Activated naive CD4-positive, alpha-beta T cell treated with anti-CD3 and anti-CD28 coated beads for 36 hours (primary cell): ENCODE measurements around the gene ANTKMT. TPM values are rescaled to one million over a fixed set of nuclear protein-coding genes. Genes with fewer than 3 reads are reported as not detected.
A peak's percentile ranks its signal among the peaks of the same experiment; 100 is the strongest.
"Not testable (repeated sequence)": the region's sequence is repeated elsewhere in the genome, so short reads cannot be mapped to it uniquely, and the experiment has no call there.

Experiments
- CTCF ChIA-PET: fragments of 350-600 bp; sonication (Branson Sonifier 250); formaldehyde crosslinking; loops from one replicate; lab custom pipeline; 2021; ENCODE audit warnings: antibody characterized with exemption; lab: Charles Lee
- DNase-seq: peaks from one replicate; pipeline ENCODE4 v3.0.0-alpha.2; 2020
- H3K27ac Mint-ChIP-seq: one replicate; pipeline ENCODE4 v1.8.0; 2021; ENCODE audit warnings: mild to moderate bottlenecking, mixed read lengths
- H3K27me3 Mint-ChIP-seq: one replicate; pipeline ENCODE4 v1.8.0; 2021; ENCODE audit warnings: low read depth, mixed read lengths
- H3K36me3 Mint-ChIP-seq: one replicate; pipeline ENCODE4 v1.8.0; 2021; ENCODE audit warnings: low read depth, mixed read lengths
- H3K4me1 Mint-ChIP-seq: one replicate; pipeline ENCODE4 v1.8.0; 2021; ENCODE audit warnings: low read depth, mixed read lengths
- H3K4me3 Mint-ChIP-seq: one replicate; pipeline ENCODE4 v1.8.0; 2021; ENCODE audit warnings: mild to moderate bottlenecking, moderate library complexity, mixed read lengths
- H3K9me3 Mint-ChIP-seq: one replicate; pipeline ENCODE4 v1.8.0; 2021; ENCODE audit warnings: mixed read lengths
- intact Hi-C: fragments of 100-400 bp; cut with micrococcal nuclease; formaldehyde crosslinking; loops from one replicate; pipeline ENCODE4 v1.15.1; 2023
- total RNA-seq, 2 experiments: library from RNA; stranded (reverse); gene quantifications; one replicate each; pipeline ENCODE4 v1.2.3, GENCODE V29; 2021

ANTKMT gene
- total RNA-seq, 2 experiments from 2014 or later: 21.5 to 24.3 TPM

DNA sequence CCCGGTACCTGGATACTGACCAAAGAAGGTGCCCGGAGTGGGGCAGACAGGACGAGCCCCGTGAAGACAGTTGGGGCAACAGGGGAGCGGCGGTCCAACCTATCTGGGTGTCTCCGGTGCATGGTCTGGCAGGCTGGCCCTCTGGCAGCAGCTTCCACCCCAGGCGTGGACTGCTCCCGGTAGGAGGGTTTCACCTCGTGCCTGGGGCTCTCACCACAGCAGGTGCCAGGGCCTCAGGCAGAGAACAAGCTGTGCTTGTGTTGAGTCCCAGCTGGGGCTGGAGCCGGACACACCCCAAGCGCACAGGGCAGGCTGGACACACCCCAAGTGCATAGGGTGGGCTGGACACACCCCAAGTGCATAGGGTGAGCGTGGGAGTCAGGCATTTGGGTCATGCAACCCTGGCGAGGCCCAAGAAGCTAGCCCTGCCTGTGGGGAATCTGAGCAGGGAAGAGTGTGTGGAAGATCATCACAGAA, 13.8 kb upstream of the ANTKMT start:
- no peaks in the 10 kb centered on the region for H3K9me3 Mint-ChIP-seq
- DNase-seq: no peak
- H3K36me3 Mint-ChIP-seq: no peaks in the 10 kb centered on the region
- CTCF ChIA-PET: interaction anchor here (0.8 kb wide), 1 partner anchor 11 kb away, joined by 3 read pairs; no protein-coding TSS in a partner anchor
- no peak overlapping the region for H3K27ac Mint-ChIP-seq
- intact Hi-C loops: no loop called here
- peaks cover 56% of the 10 kb centered on the region for H3K27me3 Mint-ChIP-seq
- no peak overlapping the region for H3K4me3 Mint-ChIP-seq
- H3K4me1 Mint-ChIP-seq: peaks cover 2% of the 10 kb centered on the region

DNA sequence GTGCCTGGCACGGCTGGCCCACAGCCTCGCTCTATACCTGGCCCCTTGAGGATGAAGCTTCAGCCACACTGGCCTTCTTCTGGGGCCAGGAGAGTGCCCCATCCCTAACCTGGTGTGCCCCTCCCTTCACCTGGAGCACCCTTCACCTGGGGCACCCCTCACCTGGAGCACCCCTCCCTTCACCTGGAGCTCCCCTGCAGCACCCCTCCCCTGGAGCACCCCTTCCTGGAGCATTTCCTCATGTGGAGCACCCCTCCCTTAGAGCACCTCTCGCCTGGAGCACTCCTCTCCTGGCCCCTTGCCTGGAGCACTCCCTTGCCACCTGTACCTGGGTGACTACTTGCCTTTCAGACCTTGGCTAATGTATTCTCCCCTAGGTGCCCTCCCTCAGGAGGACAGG, 12.9 kb upstream of the ANTKMT start:
- CTCF ChIA-PET: interaction anchor here (0.8 kb wide), 1 partner anchor 12 kb away, joined by 3 read pairs; no protein-coding TSS in a partner anchor

DNA sequence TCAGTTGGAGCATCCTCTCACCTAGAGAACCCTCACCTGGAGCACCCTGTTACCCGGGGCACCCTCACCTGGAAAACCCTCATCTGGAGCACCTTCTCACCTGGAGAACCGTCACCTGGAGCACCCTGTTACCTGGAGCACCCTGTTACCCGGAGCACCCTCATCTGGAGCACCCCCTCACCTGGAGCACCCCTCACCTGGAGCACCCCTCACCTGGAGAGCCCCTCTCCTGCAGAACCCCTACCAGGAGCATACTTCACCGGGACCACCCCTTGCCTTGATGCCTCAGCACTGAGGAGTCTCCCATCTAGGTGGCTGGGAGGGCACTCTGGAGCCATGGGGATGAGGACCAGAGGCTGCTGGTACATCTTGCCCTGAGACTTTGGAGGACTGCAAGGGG, 12.0 kb upstream of the ANTKMT start:
- Mint-ChIP-seq H3K9me3 (no peaks in the 10 kb centered on the region), H3K27me3 (peaks cover 51% of the 10 kb centered on the region), H3K4me1 (peaks cover 2% of the 10 kb centered on the region), H3K4me3 (no peak overlapping the region), H3K36me3 (no peaks in the 10 kb centered on the region), H3K27ac (no peak overlapping the region)
- intact Hi-C loops: no loop called here
- CTCF ChIA-PET: interaction anchor here (2.2 kb wide), 1 partner anchor 76 kb away, joined by 10 read pairs; no protein-coding TSS in a partner anchor
- no peak for DNase-seq

More for the DNA sequence above, 12.9 kb upstream of the ANTKMT start:
- Mint-ChIP-seq H3K36me3 (no peaks in the 10 kb centered on the region), H3K4me1 (peaks cover 2% of the 10 kb centered on the region), H3K9me3 (no peaks in the 10 kb centered on the region), H3K27ac (no peak overlapping the region), H3K27me3 (peaks cover 53% of the 10 kb centered on the region), H3K4me3 (no peak overlapping the region)
- DNase-seq: no peak
- intact Hi-C loops: no loop called here

DNA sequence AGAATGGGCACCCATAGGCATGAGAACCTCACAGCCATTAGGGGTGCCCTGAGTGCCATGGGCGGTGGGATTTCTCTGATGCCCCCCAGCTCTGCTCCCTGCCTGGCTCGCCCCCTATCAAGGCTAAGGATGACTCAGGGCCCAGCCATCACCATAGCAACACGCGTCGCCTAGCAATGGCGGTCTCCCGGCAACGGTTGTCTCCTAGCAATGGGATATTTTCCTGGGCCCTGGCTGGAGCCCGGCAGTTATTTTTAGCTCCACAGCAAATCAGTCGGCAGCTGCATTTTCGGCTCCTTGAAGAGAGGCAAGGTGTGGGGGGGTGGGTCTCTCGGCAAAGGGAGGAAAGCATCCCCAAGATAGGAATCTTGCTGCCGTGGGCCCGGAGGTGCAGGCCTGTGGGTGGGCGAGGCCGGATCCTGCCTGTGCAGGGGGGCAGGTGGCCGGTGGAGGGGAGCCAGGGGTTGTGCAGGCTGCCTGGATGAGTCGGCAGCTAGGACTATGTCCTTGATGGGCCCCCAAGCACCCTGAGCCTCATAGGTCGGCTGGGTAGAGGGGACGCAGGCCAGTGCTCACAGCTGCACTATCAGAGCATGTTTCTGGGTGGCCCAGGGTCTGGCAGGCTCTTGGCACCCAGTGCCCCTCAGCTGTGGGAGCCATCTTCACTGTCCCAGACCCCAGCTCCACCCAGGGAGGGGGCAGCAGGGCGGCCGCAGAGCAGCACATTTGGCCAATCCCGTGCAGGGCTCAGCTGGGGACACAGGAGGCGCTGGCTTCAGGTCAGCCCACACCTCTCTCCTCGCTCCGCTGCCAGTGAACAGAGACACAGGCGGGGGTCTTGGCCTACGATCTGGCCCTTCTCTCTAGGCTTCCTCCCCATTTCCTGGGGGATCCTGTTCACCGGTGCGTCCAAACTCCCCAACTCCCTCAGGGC, 11.1 kb upstream of the ANTKMT start:
- intact Hi-C loops: loop anchor here (5.0 kb wide), 1 partner anchor 347 kb away; no protein-coding TSS in a partner anchor
- CTCF ChIA-PET: interaction anchor here (1.1 to 2.2 kb wide), 2 partner anchors 73 to 75 kb away, joined by 3 to 10 read pairs; no protein-coding TSS in a partner anchor
- no peak overlapping the region for H3K4me3 Mint-ChIP-seq

DNA sequence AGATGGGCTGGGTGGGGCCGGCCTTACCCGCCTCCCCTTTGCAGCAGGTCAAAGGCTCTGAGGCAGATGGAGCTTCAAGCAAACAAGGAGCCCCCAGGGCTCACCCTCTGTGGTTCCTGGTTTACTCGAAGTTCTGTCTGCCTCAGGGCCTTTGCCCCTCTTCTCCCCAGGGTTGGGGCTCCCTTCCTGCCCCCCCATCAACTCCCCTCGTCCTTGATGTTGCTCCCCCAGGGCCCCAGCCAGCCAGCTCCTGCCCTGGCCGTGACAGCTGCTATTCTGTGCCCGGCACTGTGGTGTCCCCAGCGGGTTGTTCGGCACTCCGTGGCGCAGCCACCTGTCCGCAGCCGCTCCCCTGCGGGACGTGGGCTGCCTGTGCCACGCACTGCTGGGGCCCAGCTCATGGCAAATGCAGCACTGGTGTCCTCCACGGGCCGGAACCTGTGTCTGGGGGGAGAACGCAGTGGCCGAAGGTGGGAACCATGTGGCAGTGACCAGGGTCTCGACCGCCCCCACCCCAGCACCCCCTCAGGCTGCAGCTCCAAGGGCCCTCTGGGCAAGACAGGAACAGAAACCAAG, 10.4 kb upstream of the ANTKMT start:
- Mint-ChIP-seq H3K27ac (no peak overlapping the region), H3K4me3 (no peak overlapping the region), H3K4me1 (peaks cover 2% of the 10 kb centered on the region), H3K27me3 (peaks cover 49% of the 10 kb centered on the region), H3K36me3 (no peaks in the 10 kb centered on the region), H3K9me3 (no peaks in the 10 kb centered on the region)
- no peak for DNase-seq
- intact Hi-C loops: loop anchor here (1.0 to 5.0 kb wide), 2 partner anchors 75 to 347 kb away; no protein-coding TSS in a partner anchor
- CTCF ChIA-PET: interaction anchor here (1.1 to 2.4 kb wide), 3 partner anchors 11 to 74 kb away, joined by 3 to 25 read pairs (median 10); partner anchors contain the start of gene ANTKMT

More for the DNA sequence above, 11.1 kb upstream of the ANTKMT start:
- no peaks in the 10 kb centered on the region for H3K9me3 Mint-ChIP-seq
- no peak for DNase-seq
- no peaks in the 10 kb centered on the region for H3K36me3 Mint-ChIP-seq
- H3K27me3 Mint-ChIP-seq: peaks cover 49% of the 10 kb centered on the region
- H3K4me1 Mint-ChIP-seq: peaks cover 2% of the 10 kb centered on the region
- no peak overlapping the region for H3K27ac Mint-ChIP-seq

DNA sequence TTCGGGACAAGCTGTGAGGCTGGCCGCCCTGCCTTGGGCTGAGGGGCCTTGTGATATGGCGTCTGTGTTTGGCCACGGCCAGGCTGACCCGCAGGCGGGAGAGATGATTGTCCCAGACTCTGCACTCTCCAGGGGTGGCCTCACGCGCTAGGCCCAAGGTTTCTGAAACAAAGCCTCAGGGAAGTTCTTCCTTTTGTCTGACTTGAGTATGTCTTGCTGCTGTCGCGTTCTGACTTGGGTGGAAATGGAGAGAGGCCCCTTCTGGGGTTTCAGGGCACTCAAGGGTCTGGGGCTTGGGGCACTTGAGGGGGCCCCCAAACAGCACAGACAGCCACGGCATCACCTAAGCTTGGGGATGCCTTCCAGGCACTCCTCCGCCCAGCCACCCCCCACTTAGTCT, 9.9 kb upstream of the ANTKMT start:
- CTCF ChIA-PET: interaction anchor here (1.1 to 2.4 kb wide), 4 partner anchors 10 to 74 kb away, joined by 3 to 25 read pairs (median 9); partner anchors contain the start of gene ANTKMT
- no peak overlapping the region for H3K27ac Mint-ChIP-seq
- no peaks in the 10 kb centered on the region for H3K9me3 Mint-ChIP-seq
- H3K4me1 Mint-ChIP-seq: peaks cover 2% of the 10 kb centered on the region
- H3K4me3 Mint-ChIP-seq: no peak overlapping the region
- intact Hi-C loops: loop anchor here (1.0 to 5.0 kb wide), 2 partner anchors 74 to 346 kb away; no protein-coding TSS in a partner anchor
- no peaks in the 10 kb centered on the region for H3K36me3 Mint-ChIP-seq
- peaks cover 51% of the 10 kb centered on the region for H3K27me3 Mint-ChIP-seq
- DNase-seq: no peak

DNA sequence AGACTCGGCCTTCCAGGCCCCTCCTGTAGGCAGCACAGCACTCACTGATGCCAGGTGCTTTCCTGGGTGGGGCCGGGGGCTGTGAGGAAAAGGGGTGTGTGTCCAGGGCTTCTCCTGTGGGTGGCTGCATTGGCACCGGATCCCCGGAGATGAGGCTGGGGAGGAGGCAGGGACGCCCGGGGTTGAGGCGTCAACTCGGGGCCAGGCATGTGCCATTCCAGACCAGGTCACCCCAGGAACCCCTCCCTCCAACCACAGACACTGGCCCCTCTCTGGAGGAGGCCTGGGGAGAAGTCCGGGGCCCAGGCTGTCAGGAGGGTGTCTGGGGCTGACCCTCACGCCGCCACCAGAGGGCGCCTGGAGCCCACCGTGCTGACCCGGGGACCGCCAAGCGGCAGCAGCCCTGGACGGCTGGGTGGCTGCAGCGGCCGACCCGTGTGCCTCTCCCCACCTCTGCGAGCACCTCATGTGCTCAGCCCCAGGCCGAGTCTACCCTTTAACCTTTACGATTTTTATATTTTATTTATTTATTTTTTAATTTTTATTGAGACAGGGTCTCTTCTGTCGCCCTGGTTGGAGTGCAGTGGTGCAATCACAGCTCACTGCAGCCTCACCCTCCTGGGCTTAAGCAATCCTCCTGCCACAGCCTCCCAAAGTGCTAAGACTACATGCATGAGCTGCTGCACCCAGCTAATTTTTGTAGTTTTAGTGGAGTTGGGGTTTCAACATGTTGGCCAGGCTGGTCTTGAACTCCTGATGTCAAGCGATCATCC, 9.2 kb upstream of the ANTKMT start:
- CTCF ChIA-PET: interaction anchor here (0.5 to 2.8 kb wide), 23 partner anchors 8 to 580 kb away, joined by 3 to 55 read pairs (median 4); partner anchors contain the start of genes ANTKMT, CCDC78, CHTF18 and RPUSD1
- peak; percentile 82 for DNase-seq
- H3K9me3 Mint-ChIP-seq: no peaks in the 10 kb centered on the region
- H3K36me3 Mint-ChIP-seq: no peaks in the 10 kb centered on the region
- H3K27ac Mint-ChIP-seq: no peak overlapping the region
- no peak overlapping the region for H3K4me3 Mint-ChIP-seq
- intact Hi-C loops: loop anchor here (1.0 to 5.0 kb wide), 2 partner anchors 74 to 346 kb away; no protein-coding TSS in a partner anchor
- H3K27me3 Mint-ChIP-seq: peaks cover 45% of the 10 kb centered on the region
- peaks cover 3% of the 10 kb centered on the region for H3K4me1 Mint-ChIP-seq

DNA sequence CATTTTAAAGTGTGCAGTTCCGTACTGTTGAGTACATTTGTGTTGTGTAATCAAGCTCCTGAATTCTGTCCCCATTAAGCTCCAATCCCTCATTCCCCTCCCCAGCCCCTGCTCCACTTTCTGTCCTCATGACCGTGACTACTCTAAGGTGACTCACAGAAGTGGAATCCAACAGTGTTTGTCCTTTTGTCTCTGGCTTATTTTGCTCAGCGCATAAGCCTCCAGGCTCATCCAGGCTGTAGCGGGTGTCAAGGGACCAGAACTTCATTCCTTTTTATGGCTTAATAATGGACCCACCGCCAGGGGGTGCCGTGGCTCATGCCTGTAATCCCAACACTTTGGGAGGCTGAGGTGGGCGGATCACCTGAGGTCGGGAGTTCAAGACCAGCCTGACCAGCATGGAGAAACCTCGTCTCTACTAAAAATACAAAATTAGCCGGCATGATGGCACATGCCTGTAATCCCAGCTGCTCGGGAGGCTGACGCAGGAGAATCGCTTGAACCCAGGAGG, 8.2 kb upstream of the ANTKMT start:
- H3K27me3 Mint-ChIP-seq: peaks cover 37% of the 10 kb centered on the region
- H3K4me1 Mint-ChIP-seq, H3K4me3 Mint-ChIP-seq, H3K36me3 Mint-ChIP-seq, H3K9me3 Mint-ChIP-seq, H3K27ac Mint-ChIP-seq: not testable (repeated sequence)
- peak; percentile 77 for DNase-seq
- intact Hi-C loops: loop anchor here (5.0 kb wide), 1 partner anchor 345 kb away; no protein-coding TSS in a partner anchor
- CTCF ChIA-PET: interaction anchor here (0.5 to 2.8 kb wide), 18 partner anchors 9 to 581 kb away, joined by 3 to 55 read pairs (median 4); partner anchors contain the start of genes ANTKMT, CCDC78, CHTF18 and RPUSD1

DNA sequence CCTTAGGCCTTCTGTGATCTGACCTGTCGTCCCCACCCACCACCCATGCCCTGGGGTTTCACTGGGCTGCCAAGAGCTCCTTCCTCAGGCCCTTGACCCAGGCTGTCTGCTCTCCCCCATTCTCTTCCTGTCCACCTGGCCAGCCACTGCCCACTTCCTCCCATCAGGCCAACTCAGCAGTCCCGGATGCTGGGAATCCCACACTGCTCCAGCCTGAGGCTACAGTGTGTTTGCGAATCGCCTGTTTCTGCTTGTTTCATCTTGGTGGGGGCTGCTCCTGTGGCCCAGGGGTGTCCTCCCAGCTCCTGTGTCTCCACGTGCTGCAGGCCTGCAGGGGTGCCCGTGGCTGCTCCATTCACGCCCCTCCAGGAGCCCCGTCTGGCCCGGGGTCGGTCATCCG, 6.9 kb upstream of the ANTKMT start:
- H3K36me3 Mint-ChIP-seq: no peaks in the 10 kb centered on the region
- CTCF ChIA-PET: interaction anchor here (0.6 to 2.8 kb wide), 3 partner anchors 38 to 76 kb away, joined by 3 to 55 read pairs (median 4); partner anchors contain the start of genes CHTF18 and RPUSD1
- H3K27ac Mint-ChIP-seq: no peak overlapping the region
- no peak overlapping the region for H3K4me3 Mint-ChIP-seq
- no peak for DNase-seq
- no peaks in the 10 kb centered on the region for H3K9me3 Mint-ChIP-seq
- H3K27me3 Mint-ChIP-seq: peaks cover 27% of the 10 kb centered on the region
- intact Hi-C loops: loop anchor here (5.0 kb wide), 1 partner anchor 343 kb away; no protein-coding TSS in a partner anchor
- H3K4me1 Mint-ChIP-seq: peaks cover 4% of the 10 kb centered on the region

DNA sequence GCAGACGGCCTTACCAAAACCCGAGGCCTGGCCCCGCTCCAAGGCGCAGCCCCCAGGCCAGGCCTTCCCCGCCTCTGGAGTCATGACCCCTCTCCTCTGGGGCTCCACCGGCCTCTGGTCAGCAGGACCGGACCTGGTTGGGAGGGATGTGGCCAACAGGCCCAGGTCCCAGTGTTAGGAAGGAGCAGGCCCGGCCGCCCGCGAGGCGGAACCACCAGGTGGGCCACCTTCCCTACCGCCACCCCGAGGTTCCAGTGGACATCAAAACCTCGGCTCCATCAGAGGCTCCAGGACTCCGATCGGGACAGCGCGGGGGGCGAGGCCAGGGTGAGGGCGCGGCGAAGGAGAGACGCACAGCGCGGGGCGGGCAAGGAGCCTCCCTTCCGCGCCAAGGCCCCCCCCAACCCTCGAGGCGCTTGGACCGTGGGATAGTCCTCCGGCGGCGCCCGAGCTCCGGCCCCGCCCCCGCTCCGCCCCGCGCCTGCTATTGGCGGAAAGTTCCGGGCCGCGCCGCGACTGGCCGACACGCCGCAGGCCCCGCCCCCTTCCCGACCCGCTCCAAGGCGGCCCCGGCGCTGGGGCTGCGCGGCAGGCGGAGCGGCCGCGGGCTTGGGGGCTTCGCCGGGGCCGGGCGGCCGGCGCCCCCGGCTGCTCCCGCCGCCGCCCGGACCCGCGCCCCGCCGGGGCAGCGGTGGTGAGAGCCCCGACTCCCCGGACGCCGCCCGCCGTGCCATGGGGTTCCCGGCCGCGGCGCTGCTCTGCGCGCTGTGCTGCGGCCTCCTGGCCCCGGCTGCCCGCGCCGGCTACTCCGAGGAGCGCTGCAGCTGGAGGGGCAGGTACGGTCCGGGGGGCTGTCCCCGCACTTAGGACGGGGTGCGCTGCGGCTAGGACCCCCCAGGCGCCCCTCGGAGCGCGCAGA, 6.1 kb upstream of the ANTKMT start, which contains the start of gene METRN:
TSS of gene METRN (plus strand) at position 561 of the 919 bp plus-strand sequence. CDS start at position 733, 172 bp downstream.
- Mint-ChIP-seq H3K27me3 (peaks cover 22% of the 10 kb centered on the region), H3K36me3 (no peaks in the 10 kb centered on the region), H3K27ac (no peak within 1 kb of the TSS), H3K4me1 (peaks cover 10% of the 10 kb centered on the region), H3K9me3 (no peaks in the 10 kb centered on the region), H3K4me3 (peak within 1 kb of the TSS; percentile 53)
- CTCF ChIA-PET: interaction anchor here (1.2 to 1.7 kb wide), 3 partner anchors 19 to 70 kb away, joined by 3 to 7 read pairs (median 4); no protein-coding TSS in a partner anchor
- DNase-seq: peak; percentile 87
- intact Hi-C loops: loop anchor here (5.0 kb wide), 1 partner anchor 342 kb away; no protein-coding TSS in a partner anchor
